Fibroblast of mammary gland (primary cell): ENCODE results near the gene COX19.

ENCODE experiments used
- DNase-seq: peaks from one replicate; pipeline ENCODE4 v3.0.0-alpha.2; 2010; ENCODE audit warnings: low read depth
- H3K4me3 ChIP-seq: 2 replicates; pipeline ENCODE4 v1.5.1; 2011; ENCODE audit warnings: low read depth, mild to moderate bottlenecking, low read length, moderate library complexity; ENCODE audit not compliant: control insufficient read depth
- CTCF ChIP-seq: conservative IDR thresholded peaks from 2 replicates; pipeline ENCODE4 v1.5.1; 2011; ENCODE audit warnings: low read depth, low read length, inconsistent platforms; ENCODE audit not compliant: control insufficient read depth, insufficient read depth

Gene COX19

DNA sequence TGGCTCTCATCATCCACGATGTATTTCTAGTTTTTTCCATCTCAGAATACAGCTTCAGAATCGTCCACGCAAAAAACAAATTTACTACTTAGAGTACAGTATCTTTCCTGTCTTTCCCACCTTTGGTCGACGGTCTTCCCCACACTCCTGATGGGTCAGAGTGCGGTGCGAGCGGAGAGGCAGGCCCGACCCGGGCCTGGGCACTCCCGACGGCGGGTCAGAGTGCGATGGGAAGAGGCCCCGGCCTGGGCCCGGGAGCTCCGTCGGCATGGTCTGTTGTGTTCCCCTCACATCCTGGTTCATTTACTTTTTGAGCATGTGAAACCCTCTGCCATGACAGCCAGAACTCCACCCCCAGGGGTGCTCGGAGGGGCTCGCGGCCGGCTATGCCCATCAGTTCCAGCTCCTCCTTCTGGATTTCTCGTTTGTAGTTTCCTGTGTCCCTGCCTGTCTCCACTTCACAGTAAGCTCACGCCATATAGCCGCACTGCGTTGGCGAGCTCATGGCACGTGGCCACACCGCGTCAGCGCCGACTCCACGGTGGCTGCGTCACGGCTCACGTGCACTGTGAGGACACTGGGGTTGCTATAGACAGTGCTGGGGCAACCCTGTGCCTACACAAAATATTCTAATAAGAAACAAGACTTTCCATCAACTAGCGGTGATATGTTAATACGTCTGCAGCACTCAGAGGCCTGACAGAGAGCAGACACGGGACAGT, 7.8 kb downstream of the COX19 start:
- no peak for DNase-seq

GRCh38 chr7:966291-967069, 8.9 kb downstream of the COX19 start:
- H3K4me3 ChIP-seq: no peak overlapping the region
- TF ChIP-seq CTCF: no peak
- DNase-seq: no peak

More for the DNA sequence above, 7.8 kb downstream of the COX19 start:
- no peak overlapping the region for H3K4me3 ChIP-seq
- TF ChIP-seq CTCF: no peak

DNA sequence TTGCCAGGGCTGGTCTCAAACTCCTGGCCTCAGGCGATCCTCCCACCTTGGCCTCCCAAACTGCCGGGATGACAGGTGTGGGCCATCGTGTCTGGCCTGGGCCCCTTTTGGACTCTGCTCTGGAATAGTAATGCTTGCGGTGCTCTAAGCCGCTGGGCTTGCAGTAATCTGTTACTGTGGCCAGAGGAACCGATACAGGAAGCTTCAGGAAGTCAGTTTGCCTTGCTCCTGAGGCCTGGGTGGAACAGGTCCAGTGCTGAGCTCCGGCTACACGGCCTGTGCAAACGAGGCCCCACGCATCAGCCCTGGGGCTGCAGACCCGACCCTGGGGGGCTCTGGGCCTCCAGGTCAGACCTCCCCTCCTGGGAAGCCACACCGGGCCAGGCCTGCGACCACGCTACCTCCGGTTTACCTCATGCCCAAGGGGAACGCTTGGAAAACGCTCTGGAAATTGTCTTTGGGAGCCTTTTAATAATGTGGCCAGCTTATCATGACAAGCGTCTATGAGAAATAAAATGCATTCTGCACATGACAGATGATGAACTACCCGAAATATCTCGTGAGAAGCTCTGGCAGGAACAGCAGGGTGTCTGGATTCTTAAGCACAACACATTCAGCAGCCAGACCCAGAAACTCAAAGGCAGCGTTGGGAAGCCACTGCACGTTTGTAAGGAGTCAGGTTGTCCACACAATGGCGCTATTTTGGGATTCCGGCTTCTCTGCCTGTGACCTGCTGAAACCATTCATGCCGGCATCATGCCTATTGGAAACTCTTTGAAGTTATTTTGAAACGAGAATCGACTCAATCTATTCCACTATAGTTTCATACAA, 10.7 kb downstream of the COX19 start:
- no peak overlapping the region for H3K4me3 ChIP-seq
- TF ChIP-seq CTCF: peak; percentile 38
- DNase-seq: peak; percentile 59

- no peak for DNase-seq
Observed at GRCh38 chr7:963236-964078, 11.9 kb downstream of the COX19 start.

GRCh38 chr7:962401-963081, 12.8 kb downstream of the COX19 start:
- no peak for DNase-seq
- H3K4me3 ChIP-seq: no peak overlapping the region
- no peak for TF ChIP-seq CTCF

More at GRCh38 chr7:963236-964078, 11.9 kb downstream of the COX19 start:
- no peak for TF ChIP-seq CTCF
- no peak overlapping the region for H3K4me3 ChIP-seq
